Measurements from ENCODE around the gene PRPH2. TPM values are rescaled to one million over a fixed set of nuclear protein-coding genes. Genes with fewer than 3 reads are reported as not detected.

PRPH2 gene
- total and polyA plus RNA-seq, 10 of the 15 experiments (the other 5 are each of a cell fraction or from before 2014, with no cell fraction given) = 0.08 TPM; not detected in 9

- TF ChIP-seq YY1 (IDR thresholded peaks at IDR 0.05; ENCODE audit: low read depth, low read length) (no peak), CHD4 (IDR thresholded peaks at IDR 0.05) (no peak), EZH2 (IDR thresholded peaks at IDR 0.05; ENCODE audit: borderline replicate concordance, control insufficient read depth, low read depth, low read length) (no peak), MTA3 (IDR thresholded peaks at IDR 0.05; ENCODE audit: borderline replicate concordance, low read length) (no peak), PML (IDR thresholded peaks at IDR 0.05; ENCODE audit: low read length) (no peak)
- TF ChIP-seq, protein P1, sequence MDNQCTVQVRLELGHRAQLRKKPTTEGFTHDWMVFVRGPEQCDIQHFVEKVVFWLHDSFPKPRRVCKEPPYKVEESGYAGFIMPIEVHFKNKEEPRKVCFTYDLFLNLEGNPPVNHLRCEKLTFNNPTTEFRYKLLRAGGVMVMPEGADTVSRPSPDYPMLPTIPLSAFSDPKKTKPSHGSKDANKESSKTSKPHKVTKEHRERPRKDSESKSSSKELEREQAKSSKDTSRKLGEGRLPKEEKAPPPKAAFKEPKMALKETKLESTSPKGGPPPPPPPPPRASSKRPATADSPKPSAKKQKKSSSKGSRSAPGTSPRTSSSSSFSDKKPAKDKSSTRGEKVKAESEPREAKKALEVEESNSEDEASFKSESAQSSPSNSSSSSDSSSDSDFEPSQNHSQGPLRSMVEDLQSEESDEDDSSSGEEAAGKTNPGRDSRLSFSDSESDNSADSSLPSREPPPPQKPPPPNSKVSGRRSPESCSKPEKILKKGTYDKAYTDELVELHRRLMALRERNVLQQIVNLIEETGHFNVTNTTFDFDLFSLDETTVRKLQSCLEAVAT (IDR thresholded peaks at IDR 0.05) = no peak
Measured at GRCh38 chr6:42740725-42741124, 18.3 kb upstream of the PRPH2 start (continued).

DNA sequence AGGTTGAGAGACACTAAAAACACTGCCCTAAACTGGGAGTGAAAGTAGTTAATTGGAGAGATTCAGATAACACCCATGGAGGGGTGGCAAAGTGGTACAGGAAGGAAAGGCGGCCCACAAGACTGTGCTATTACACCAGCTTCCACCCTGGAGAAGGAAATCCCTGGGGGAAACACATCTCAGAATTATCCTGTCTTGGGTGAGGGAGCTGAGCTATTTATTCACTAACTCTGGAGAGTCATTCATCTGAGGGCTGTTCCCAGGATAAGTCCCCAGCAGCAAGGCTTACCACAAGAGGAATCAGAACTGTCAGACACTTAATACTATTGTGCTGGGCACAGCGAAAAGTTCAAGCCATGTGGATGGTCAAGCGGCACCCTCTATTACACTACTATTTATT, 13.6 kb upstream of the PRPH2 start:
- H3K4me1 ChIP-seq (ENCODE audit: control insufficient read depth, insufficient read depth, low read length) = no peaks in the 10 kb centered on the region
- no peak overlapping the region for H3K4me3 ChIP-seq
- ChIA-PET SMC1A (ENCODE audit: uncharacterized antibody, unreplicated experiment) (no interaction called here), RAD21 (ENCODE audit: unreplicated experiment) (no interaction called here), CTCF (interaction anchor here (1.0 kb wide), 1 partner anchor 10 kb away, joined by 3 read pairs; no protein-coding TSS in a partner anchor), POLR2A (interaction anchor here (1.0 kb wide), 1 partner anchor 9 kb away, joined by 3 read pairs; no protein-coding TSS in a partner anchor)
- no peaks in the 10 kb centered on the region for H3K79me2 ChIP-seq (ENCODE audit: control insufficient read depth, insufficient read depth, low read length)
- ATAC-seq (no peak), DNase-seq (ENCODE audit: low read depth, low spot score) (no peak), FAIRE-seq (no peak)
- no peak for TF ChIP-seq ZBTB4 (CRISPR knock-in tag; IDR thresholded peaks at IDR 0.05)
- no peak for TF ChIP-seq SIN3A (IDR thresholded peaks at IDR 0.05; ENCODE audit: low read depth, low read length)
- no peak for TF ChIP-seq POU2F2 (IDR thresholded peaks at IDR 0.05; ENCODE audit: borderline replicate concordance, low read depth, low read length)
- TF ChIP-seq KLF5 (IDR thresholded peaks at IDR 0.05; ENCODE audit: partially characterized antibody) = no peak
- TF ChIP-seq SMC3 (IDR thresholded peaks at IDR 0.05; ENCODE audit: borderline replicate concordance, low read length) = no peak
- no peak for TF ChIP-seq ZBTB11 (CRISPR knock-in tag; IDR thresholded peaks at IDR 0.05)
- no peak for TF ChIP-seq BMI1 (IDR thresholded peaks at IDR 0.05; ENCODE audit: borderline replicate concordance)
- TF ChIP-seq, protein P1 (IDR thresholded peaks at IDR 0.05) = no peak
- no peak for TF ChIP-seq WRNIP1 (IDR thresholded peaks at IDR 0.05; ENCODE audit: borderline replicate concordance, low read depth, low read length)
- no peak overlapping the region for H3K4me2 ChIP-seq (ENCODE audit: control insufficient read depth, insufficient read depth)
- H3K9me3 ChIP-seq (replicated peaks; ENCODE audit: control insufficient read depth, insufficient read depth, low read length) = no peaks in the 10 kb centered on the region
- H3K27me3 ChIP-seq (replicated peaks in 1 of 2; ENCODE audit: control insufficient read depth in 2 of 2, insufficient read depth in 2 of 2, low read length in 1 of 2) = no peaks in the 10 kb centered on the region
- 37% methylated on average over 3 of the region's 3 CpGs for WGBS (ENCODE audit: insufficient coverage, insufficient replicate concordance, low lambda C conversion rate, missing lambda C conversion rate)
- no peaks in the 10 kb centered on the region for H4K20me1 ChIP-seq (ENCODE audit: control insufficient read depth, insufficient read depth)
- intact Hi-C loops (cut with micrococcal nuclease; ENCODE audit: unreplicated experiment) (no loop called here), in situ Hi-C loops (cut with MboI) (no loop called here)
- BruUV-seq (replicated peaks) = no TSS peak
- H2AFZ ChIP-seq (ENCODE audit: control insufficient read depth, low read depth, low read length) = no peak overlapping the region
- no peaks in the 10 kb centered on the region for H3K36me3 ChIP-seq (ENCODE audit: control insufficient read depth in 2 of 2, insufficient read depth in 2 of 2, low read length in 1 of 2)
- no peak overlapping the region for H3K27ac ChIP-seq (ENCODE audit: control insufficient read depth, insufficient read depth)
- no peak overlapping the region for H3K9ac ChIP-seq (ENCODE audit: control insufficient read depth, insufficient read depth, low read length)

All from GM12878 (cell line).